WERI-Rb-1 (cell line): ENCODE measurements around the gene ACTA2.

Experiments used
- DNase-seq: peaks from one replicate; pipeline ENCODE4 v3.0.0-alpha.2; 2020
- H3K27ac ChIP-seq: fragments of 250-450 bp; sonication (Bioruptor Pico); 2 replicates; pipeline ENCODE4 v1.5.1; 2020; ENCODE audit warnings: mild to moderate bottlenecking, moderate library complexity
- H3K27me3 ChIP-seq: fragments of 250-450 bp; sonication (Bioruptor Pico); 2 replicates; pipeline ENCODE4 v1.5.1; 2021; ENCODE audit warnings: mild to moderate bottlenecking, low read depth, moderate library complexity; ENCODE audit not compliant: insufficient read depth, severe bottlenecking
- H3K36me3 ChIP-seq: fragments of 250-450 bp; sonication (Bioruptor Pico); 2 replicates; pipeline ENCODE4 v1.5.1; 2020; ENCODE audit warnings: mild to moderate bottlenecking, moderate library complexity
- H3K4me3 ChIP-seq: 2 replicates; pipeline ENCODE4 v1.5.1; 2011; ENCODE audit warnings: low read depth, mild to moderate bottlenecking, control low read depth, low read length
- H3K9me3 ChIP-seq: fragments of 250-450 bp; sonication (Bioruptor Pico); 2 replicates; pipeline ENCODE4 v1.5.1; 2021; ENCODE audit warnings: mild to moderate bottlenecking, moderate library complexity; ENCODE audit not compliant: severe bottlenecking
- CTCF ChIP-seq: IDR thresholded peaks from 2 replicates; pipeline ENCODE4 v1.5.1; 2011; ENCODE audit warnings: low read depth, mild to moderate bottlenecking, control low read depth, inconsistent platforms, low read length

The ACTA2 gene

DNA sequence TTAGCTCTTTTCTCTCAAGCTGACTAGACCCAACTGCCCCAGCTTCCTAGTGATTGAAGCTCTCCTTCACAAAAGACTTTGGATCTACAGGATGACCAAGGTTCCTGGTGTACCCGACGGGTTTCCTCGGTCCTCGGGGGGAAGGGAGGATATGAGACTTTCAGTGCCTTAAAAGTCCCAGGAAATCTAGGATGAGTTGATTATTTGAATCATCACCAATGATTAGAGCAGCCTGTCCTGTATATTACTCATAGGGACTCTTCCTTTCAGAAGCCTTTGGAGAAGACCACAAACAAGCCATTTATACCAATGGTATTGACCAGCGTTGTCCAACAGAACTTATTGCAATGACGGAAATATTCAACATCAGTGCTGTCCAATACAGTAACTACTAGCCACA is 6.1 kb upstream of the ACTA2 start:
- H3K36me3 ChIP-seq, result no peaks in the 10 kb centered on the region
- H3K27ac ChIP-seq, result no peak overlapping the region
- DNase-seq, result no peak
- H3K9me3 ChIP-seq, result no peaks in the 10 kb centered on the region
- no peak for TF ChIP-seq CTCF
- H3K27me3 ChIP-seq, result no peaks in the 10 kb centered on the region
- no peak overlapping the region for H3K4me3 ChIP-seq

- Histone ChIP-seq H3K27me3 (no peaks in the 10 kb centered on the region), H3K27ac (no peak overlapping the region), H3K9me3 (no peaks in the 10 kb centered on the region), H3K4me3 (no peak overlapping the region), H3K36me3 (no peaks in the 10 kb centered on the region)
- no peak for TF ChIP-seq CTCF
- no peak for DNase-seq
These were observed 4.8 kb upstream of the ACTA2 start for GRCh38 chr10:88957381-88957780.

- Histone ChIP-seq H3K27ac (no peak overlapping the region), H3K9me3 (no peaks in the 10 kb centered on the region)
- no peak for TF ChIP-seq CTCF
These were observed 2.0 kb upstream of the ACTA2 start for GRCh38 chr10:88954458-88955083.

DNA sequence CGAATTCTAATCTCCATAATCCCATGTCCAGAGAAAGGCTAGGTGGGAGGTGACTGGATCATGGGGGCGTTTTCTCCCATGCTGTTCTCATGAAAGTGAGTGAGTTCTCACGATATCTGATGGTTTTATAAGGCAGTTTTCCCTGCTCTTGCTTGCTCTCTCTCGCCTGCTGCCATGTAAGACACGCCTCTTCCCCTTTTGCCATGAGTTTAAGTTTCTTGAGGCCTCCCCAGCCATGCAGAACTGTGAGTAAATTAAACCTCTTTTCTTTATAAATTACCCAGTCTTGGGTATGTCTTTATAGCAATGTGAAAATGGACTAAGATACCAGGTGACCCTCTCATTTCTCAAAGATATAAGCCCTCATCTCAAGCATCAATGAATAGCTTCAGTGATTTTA is 1.1 kb upstream of the ACTA2 start:
- H3K27ac ChIP-seq, result no peak overlapping the region

More at GRCh38 chr10:88954458-88955083, 2.0 kb upstream of the ACTA2 start:
- DNase-seq, result no peak
- Histone ChIP-seq H3K36me3 (no peaks in the 10 kb centered on the region), H3K4me3 (no peak overlapping the region), H3K27me3 (no peaks in the 10 kb centered on the region)

GRCh38 chr10:88949912-88950837 is 2.4 kb downstream of the ACTA2 start:
- no peak for DNase-seq
- Histone ChIP-seq H3K4me3 (no peak overlapping the region), H3K27me3 (no peaks in the 10 kb centered on the region), H3K9me3 (no peaks in the 10 kb centered on the region), H3K36me3 (no peaks in the 10 kb centered on the region), H3K27ac (no peak overlapping the region)
- TF ChIP-seq CTCF, result no peak

More for the DNA sequence above, 1.1 kb upstream of the ACTA2 start:
- no peak for DNase-seq
- H3K36me3 ChIP-seq, result no peaks in the 10 kb centered on the region
- H3K9me3 ChIP-seq, result no peaks in the 10 kb centered on the region
- H3K4me3 ChIP-seq, result no peak overlapping the region
- TF ChIP-seq CTCF, result no peak
- no peaks in the 10 kb centered on the region for H3K27me3 ChIP-seq
